Adipose tissue (tissue), 3 donors: ENCODE results near the gene ZFP62. TPM values are rescaled to one million over a fixed set of nuclear protein-coding genes. Genes with fewer than 3 reads are reported as not detected.

Source experiments
- H3K27ac ChIP-seq: one replicate; pipeline ENCODE4 v1.5.1; 2013; ENCODE audit warnings: low read depth, low read length
- WGBS, 3 donors: extraction: QIAGEN DNeasy Blood & Tissue Kit; methylation state at CpG; one replicate each; pipeline ENCODE4 v1.1.7; 2013; 5-methylcytosine and 5-hydroxymethylcytosine counted together
- polyA plus RNA-seq, 3 donors: library from polyadenylated mRNA; stranded (reverse); fragments of 200-250 nt; gene quantifications; one replicate each; pipeline ENCODE4 v1.2.3, GENCODE V29; 2013
- donor health status: healthy with polysubstance abuse.
- donor health status: Bipolar disorder and iron deficiency.
- donor health status: healthy.

The ZFP62 gene
- polyA plus RNA-seq, 3 donors = 5.0 to 9.8 (median 8.6) TPM

- peak overlapping the region; percentile 93 for H3K27ac ChIP-seq
- WGBS, 3 donors = 16 to 46% (median 18%) methylated on average over 41 of the region's 41 CpGs
These were observed 57.6 kb downstream of the ZFP62 start for GRCh38 chr5:180803181-180804128.

- peak within 1 kb of the TSS; percentile 93 for H3K27ac ChIP-seq
- 0 to 1% (median 0%) methylated on average over 65 to 86 of the region's 87 CpGs for WGBS, 3 donors
These were observed 58.5 kb downstream of the ZFP62 start, which contains the start of gene MGAT1 for GRCh38 chr5:180802325-180803180. Gene MGAT1, minus strand, starts transcription at chr5:180802806. Its CDS starts 9,835 bp downstream, at chr5:180792971.

GRCh38 chr5:180801596-180802324 is 59.3 kb downstream of the ZFP62 start:
- H3K27ac ChIP-seq = no peak overlapping the region
- 9 to 11% (median 11%) methylated on average over 15 of the region's 15 CpGs for whole genome bisulfite sequencing, 3 donors

- WGBS, 3 donors = 61 to 65% (median 62%) methylated on average over 6 of the region's 6 CpGs
- no peak overlapping the region for H3K27ac ChIP-seq
These were observed 60.9 kb downstream of the ZFP62 start for GRCh38 chr5:180799902-180800801.

GRCh38 chr5:180799194-180799593 is 61.9 kb downstream of the ZFP62 start:
- H3K27ac ChIP-seq = no peak overlapping the region
- WGBS, 3 donors = 33 to 78% (median 71%) methylated on average over 4 of the region's 4 CpGs

- WGBS, 3 donors = 79 to 89% (median 82%) methylated on average over 11 of the region's 11 CpGs
- H3K27ac ChIP-seq = no peak overlapping the region
These were observed 62.9 kb downstream of the ZFP62 start for GRCh38 chr5:180798193-180798592.

Other genes starting within 250 kb of the ZFP62 start
- gene FLT4, start 211.7 kb downstream of the ZFP62 start, polyA plus RNA-seq = 10 to 100 TPM in 2 of 3 donors, 1 to 10 TPM in 1; 2.9 to 24.7 (median 13.1) TPM
- gene OR2Y1, start 121.2 kb downstream of the ZFP62 start, polyA plus RNA-seq = not detected
- gene MGAT1, start 58.5 kb downstream of the ZFP62 start, polyA plus RNA-seq = 100 to 1,000 TPM in 2 of 3 donors, 10 to 100 TPM in 1; 97.5 to 180 (median 114) TPM
- gene BTNL8, start 37.9 kb upstream of the ZFP62 start, polyA plus RNA-seq = under 1 TPM; 0.14 to 1.00 (median 0.34) TPM
- gene BTNL3, start 127.6 kb upstream of the ZFP62 start, polyA plus RNA-seq = under 1 TPM; 0.09 to 0.33 (median 0.22) TPM
- 100 to 1,000 TPM in 2 of 3 donors, 10 to 100 TPM in 1; 25.3 to 467 (median 187) TPM for gene BTNL9, start 179.0 kb upstream of the ZFP62 start, polyA plus RNA-seq